Cerebellar nuclear complex (tissue), 1 donor: Measurements from ENCODE around the gene UNC119B.

Experiments used
- DNase-seq, 2 experiments: peaks; one replicate each; lab custom pipeline; 2025; lab: John Stamatoyannopoulos, UW

UNC119B gene

DNA sequence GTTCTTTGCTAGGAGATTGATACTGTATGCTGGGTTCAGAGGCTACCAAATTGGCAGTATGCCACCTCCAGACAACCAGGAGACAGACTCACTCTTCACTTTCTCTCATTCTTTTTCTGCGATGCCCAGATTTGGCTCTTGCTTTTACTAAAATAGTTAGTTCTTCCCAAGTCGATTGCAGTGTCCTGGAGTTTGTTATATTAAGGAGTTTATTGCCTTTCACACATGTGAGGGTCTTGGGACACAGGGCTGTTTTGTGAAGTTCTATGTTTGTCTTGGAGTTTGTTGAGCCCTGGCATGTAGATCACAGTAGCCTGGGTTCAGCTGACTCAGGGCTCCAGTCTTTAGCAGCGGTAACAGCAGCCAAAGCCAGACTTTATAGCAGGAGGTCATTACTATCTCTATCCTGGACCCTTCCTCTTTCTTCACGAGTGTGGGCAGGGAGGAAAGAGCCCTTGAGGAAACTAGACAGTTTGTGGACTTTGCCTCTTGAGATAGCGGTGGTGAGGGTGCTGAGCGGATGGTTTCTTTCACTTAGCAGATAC is 21.7 kb upstream of the UNC119B start:
- DNase-seq: no peak

DNA sequence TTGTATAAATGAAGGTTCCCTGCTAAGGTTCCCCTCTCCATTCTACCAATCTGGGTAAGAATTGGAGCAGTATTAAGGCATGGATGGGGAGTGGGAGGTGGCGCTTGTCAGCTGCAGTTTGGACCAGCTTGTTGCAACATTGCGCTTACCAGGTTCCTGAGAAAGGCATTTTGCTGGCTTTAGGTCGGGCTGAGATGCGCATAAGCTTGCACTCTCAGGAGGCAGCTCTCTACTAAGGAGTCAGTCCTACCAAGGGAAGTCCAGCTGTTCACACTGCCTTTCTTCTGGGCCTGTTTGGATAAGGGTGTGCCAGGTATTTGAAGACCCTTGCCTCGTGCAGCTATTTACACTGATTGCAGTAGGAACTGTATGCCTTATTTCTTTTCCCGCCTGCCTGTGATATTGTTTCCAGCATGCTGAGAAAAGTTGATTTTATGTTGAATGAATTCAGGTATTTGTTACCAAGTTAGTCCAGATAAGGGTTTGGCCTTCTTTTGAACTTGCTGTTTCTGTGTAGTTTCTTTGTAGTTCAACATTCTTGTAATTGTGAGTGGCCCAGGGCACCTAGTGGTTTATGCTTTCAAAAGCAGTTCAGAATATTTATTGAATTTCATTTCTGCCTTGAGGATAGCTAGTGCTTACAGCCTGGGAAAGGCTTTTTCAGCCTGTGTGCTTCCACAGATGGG is 20.7 kb upstream of the UNC119B start:
- no peak for DNase-seq

DNA sequence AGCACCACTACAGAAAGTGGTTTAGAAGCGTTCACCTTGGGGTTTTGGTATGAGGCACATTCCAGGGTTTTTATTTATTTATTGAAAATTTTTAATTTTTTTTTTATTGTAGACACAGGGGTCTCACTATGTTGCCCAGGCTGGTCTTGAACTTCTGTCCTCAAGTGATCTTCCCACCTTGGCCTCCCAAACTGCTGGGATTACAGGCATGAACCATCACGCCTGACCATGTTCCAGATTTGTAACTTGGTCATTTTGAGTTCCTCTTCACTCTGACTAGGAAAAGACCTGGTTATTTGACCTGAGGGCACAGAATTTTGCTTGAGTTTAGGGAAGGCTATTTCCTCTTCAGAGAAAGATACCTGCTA is 20.2 kb upstream of the UNC119B start:
- no peak for DNase-seq

DNA sequence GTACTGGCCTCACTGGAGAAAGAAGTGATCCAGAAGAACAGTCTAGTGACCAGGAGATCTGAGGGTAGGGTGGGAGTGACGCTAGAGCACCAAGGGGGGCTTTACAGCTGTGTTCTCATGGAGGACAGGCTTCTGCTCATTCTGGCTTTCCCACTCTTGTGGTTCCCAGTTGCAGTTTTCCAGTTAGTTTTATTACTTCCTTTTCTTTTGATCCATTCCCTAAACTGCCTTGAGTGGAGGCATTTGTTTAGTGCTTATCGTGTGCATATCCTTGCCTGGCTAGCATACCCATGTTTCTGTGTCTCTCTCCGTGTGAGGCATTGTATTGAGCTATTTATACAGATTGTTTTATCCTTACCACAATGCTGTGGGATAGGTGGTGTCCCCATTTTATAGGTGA is 19.3 kb upstream of the UNC119B start:
- no peak for DNase-seq

- DNase-seq: no peak
Measured at GRCh38 chr12:120692524-120693033, 17.7 kb upstream of the UNC119B start.

DNA sequence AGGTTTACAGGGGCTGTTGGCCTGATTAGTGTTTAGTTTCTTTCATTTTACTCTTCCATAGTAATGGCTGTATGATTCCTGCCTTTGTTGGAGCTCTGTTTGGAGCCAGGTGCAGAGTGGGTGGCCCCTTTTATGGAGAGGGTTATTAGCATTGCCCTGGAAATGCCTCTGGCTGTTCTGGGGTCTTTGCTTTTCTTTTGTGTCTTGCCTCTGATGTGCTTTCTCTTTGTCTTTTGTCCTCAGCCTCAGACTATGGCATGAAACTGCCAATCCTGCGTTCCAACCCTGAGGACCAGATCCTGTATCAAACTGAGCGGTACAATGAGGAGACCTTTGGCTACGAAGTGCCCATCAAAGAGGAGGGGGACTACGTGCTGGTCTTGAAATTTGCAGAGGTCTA is 16.4 kb upstream of the UNC119B start:
- no peak for DNase-seq

DNA sequence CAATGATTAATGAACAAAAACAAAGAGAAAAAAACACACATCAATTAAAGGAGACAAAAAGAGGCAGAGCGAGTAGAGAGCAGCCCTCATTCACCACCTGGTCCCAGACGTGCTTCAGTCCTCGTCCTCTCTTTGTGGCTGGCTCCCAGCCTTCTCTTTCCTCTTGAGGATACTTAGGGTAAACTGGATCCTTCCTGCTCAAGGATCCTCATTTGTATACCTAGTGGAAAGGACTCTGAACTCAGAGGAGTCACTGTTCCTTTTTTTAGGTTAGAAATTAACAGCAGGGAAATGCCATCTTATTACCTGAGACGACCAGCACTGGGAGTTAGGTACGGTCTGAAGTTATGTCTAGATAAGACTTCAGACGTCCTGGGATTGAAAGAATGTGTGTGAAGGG is 13.6 kb upstream of the UNC119B start:
- no peak for DNase-seq

GRCh38 chr12:120697344-120697743 is 12.9 kb upstream of the UNC119B start:
- no peak for DNase-seq

DNA sequence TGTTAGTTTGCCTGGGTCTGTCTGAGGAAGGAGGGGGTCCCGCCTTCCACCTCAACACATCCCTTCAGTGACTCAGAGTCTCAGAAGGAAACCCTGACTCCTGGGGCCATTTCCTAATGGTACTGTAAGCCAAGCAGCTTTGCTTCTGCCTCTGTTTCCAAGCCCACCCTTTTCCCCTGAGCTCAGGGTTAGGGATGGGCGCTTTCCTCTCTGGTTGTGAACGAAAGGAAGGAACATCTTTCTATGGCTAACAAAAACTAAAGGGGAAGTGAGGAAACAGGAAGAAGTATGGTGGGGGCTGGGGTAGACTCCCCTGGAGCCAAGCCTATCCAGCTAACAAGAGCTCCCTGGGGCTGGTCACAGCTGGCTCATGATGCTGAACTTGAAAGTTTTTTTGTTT is 11.6 kb upstream of the UNC119B start:
- no peak for DNase-seq

DNA sequence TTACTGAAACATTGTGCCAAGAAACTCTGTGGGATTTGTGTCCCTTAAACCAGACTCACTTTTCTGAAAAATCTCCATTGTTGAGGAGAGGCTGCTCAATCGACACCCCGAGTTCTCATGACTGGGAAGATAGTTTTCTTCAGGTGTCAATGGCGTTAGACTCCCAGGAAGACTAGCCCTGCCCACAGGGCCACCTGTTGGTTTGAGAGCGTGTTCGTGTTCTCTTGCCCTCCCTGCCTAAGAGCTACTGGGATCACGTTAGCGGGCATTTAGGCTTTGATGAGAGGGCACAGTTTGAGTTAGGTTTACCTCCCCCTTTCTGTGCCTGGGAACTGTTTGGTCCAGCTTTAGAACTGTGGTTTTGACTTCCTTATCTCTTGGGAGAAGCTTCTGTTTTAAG is 10.7 kb upstream of the UNC119B start:
- DNase-seq: no peak

DNA sequence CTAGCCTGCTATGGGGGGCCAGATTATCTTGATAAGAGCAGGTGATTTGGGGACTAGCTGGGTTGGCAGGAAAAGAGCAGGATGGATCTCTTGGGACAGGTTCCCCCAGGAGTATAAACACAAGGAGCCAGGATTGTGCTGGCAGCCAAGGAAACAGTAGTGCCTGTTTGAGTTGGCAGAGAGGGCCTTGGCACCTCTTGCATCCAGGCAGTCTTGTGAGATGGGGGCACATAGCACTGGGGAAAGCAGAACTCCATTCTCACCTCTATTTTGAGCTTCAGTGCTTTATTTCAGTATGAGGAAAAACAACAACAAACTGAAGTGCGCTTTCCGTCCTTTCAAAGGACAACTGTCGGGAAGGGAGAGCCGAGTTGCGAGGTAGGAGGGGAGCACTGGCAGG is 9.4 kb upstream of the UNC119B start:
- DNase-seq: no peak

- DNase-seq: no peak
Measured at GRCh38 chr12:120702637-120703036, 7.6 kb upstream of the UNC119B start.

GRCh38 chr12:120703311-120703942 is 6.8 kb upstream of the UNC119B start:
- no peak for DNase-seq

GRCh38 chr12:120705618-120706017 is 4.6 kb upstream of the UNC119B start:
- peak; percentile 26 to 73 for DNase-seq

- DNase-seq: no peak
Measured at GRCh38 chr12:120706029-120706428, 4.2 kb upstream of the UNC119B start.

DNA sequence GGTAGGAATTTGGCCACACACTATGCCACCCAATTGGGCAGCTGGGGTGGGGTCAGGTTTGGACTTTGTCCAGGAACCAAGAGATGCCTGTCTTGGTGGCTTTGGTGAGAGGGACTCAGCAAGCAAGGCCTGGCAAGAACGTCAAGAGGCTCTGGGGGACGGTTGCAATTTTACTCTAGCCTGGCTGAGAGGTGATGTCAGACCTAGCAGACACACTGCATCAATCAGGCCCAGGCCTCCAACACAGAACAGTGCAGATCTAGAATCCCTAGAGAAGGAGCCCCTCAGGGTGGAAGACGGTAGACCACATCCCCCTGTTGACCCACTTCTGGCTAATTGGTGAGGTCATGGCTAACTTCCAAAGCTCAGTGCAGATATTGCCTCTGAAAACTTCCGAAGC is 1.6 kb upstream of the UNC119B start:
- DNase-seq: no peak

DNA sequence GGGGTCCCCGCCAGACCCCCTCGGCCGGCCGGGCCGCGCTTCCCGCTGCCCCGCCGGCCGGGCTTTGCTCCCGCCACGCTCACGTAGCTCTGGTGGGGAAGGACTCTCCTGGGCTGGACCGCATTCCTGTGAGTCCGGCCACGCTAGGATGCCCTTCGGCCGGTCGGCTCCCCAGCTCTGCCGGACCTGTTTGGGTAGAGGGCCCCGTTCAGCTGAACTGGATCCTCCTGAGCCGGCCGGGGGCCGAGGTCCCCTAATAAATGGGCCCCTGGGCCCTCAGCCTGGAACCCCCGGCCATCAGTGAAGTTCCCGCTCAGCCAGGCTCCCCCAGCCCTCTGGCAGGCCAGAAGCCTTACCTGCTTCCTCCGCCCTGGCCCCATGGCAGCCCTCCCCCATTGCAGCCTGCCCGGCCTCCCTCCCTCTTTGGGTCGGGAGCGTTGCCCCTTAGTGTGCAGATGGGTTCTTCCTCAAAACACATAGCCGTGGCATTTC is 593 bp downstream of the UNC119B start:
- DNase-seq: no peak

- DNase-seq: no peak
Measured at GRCh38 chr12:120711411-120711810, 1.2 kb downstream of the UNC119B start.

- no peak for DNase-seq
Measured at GRCh38 chr12:120712610-120713009, 2.4 kb downstream of the UNC119B start.

DNA sequence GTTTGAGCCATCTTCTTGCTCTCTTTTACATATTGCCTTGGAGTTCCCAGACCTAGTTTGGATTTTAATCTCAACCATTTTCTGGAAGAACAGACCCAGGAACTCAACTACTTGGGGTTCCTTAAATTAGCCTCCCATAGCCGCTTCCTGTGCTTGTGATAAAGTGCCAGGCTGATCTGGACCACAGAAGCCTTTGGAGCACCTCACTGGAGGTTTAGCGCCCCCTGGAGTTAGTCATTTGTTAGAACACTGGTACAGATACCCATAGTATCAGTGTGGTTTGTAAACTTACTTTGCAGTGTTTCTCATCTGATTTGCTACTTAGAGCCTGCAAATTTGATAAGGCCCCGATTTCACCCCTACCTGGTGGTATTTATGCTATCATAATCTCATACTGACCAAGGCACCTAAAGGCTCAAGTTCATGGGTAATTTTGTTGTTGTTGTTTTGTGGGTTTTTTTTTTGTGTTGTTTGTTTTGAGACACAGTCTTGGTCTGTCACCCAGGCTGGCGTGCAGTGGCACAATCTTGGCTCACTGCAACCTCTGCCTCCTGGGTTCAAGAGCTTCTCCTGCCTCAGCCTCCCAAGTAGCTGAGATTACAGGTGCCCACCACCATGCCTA is 3.7 kb downstream of the UNC119B start:
- DNase-seq: peak in 1 of 2 experiments; percentile 67

DNA sequence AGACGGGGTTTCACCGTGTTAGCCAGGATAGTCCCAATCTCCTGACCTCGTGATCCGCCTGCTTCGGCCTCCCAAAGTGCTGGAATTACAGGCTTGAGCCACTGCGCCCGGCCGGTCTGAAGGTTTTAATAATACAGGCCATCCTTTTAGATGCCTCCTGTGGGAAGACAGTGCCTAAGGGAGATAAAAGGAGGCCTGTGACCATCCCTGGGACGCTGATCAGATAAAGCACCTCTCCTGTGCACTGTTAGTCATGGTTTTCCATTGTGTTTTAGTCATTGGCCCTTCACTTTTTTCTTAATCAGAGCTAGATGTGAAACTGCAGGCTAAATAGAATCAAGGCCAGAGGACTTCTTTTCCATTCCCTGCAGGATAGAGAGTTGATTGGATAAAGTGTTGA is 7.8 kb downstream of the UNC119B start:
- no peak for DNase-seq

DNA sequence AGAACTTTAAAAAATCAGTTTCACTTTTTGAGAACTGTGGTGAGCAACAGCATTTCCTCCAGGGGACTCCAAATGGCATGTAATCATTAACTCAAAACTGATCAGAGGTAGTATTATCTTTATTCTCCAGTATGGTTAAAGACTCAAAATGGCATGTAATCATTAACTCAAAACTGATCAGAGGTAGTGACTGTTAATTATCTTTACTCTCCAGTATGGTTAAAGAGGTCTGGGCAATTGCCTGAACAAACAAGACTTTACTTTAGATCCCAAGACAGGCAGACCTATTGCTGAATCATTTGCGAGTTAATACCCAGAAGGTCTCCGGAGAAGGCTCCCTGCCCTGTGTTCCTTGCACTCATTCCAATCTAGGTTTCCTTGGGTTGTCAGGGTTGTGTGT is 8.8 kb downstream of the UNC119B start:
- DNase-seq: no peak
